ENCODE data around the gene TMEM40.
"Not testable (repeated sequence)": the region's sequence is repeated elsewhere in the genome, so short reads cannot be mapped to it uniquely, and the experiment has no call there.

TMEM40 gene

GRCh38 chr3:12796171-12797123, 37.4 kb upstream of the TMEM40 start, which contains the start of gene CAND2:
Gene CAND2, plus strand, starts transcription at chr3:12796680. Its CDS starts 41 bp downstream, at chr3:12796721.
- no peaks in the 10 kb centered on the region for H3K9me2 ChIP-seq (replicated peaks; ENCODE audit: low read depth, low read length)
- no peaks in the 10 kb centered on the region for H3K27me3 ChIP-seq (ENCODE audit: insufficient read depth, low read length, poor library complexity, severe bottlenecking)
- TF ChIP-seq, protein P1, sequence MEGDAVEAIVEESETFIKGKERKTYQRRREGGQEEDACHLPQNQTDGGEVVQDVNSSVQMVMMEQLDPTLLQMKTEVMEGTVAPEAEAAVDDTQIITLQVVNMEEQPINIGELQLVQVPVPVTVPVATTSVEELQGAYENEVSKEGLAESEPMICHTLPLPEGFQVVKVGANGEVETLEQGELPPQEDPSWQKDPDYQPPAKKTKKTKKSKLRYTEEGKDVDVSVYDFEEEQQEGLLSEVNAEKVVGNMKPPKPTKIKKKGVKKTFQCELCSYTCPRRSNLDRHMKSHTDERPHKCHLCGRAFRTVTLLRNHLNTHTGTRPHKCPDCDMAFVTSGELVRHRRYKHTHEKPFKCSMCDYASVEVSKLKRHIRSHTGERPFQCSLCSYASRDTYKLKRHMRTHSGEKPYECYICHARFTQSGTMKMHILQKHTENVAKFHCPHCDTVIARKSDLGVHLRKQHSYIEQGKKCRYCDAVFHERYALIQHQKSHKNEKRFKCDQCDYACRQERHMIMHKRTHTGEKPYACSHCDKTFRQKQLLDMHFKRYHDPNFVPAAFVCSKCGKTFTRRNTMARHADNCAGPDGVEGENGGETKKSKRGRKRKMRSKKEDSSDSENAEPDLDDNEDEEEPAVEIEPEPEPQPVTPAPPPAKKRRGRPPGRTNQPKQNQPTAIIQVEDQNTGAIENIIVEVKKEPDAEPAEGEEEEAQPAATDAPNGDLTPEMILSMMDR (conservative IDR thresholded peaks at IDR 0.05; ENCODE audit: low read length), result no peak
- TF ChIP-seq EZH2phosphoT487 (IDR thresholded peaks at IDR 0.05; ENCODE audit: borderline replicate concordance), result no peak
- H3F3A ChIP-seq (ENCODE audit: low read depth), result no peaks in the 10 kb centered on the region
- no peaks in the 10 kb centered on the region for H3K79me2 ChIP-seq (ENCODE audit: insufficient read depth, low read length)
- H3K36me3 ChIP-seq (ENCODE audit: insufficient read depth, low read length), result no peaks in the 10 kb centered on the region
- H3K9me3 ChIP-seq (ENCODE audit: insufficient read depth, low read depth, low read length), result no peaks in the 10 kb centered on the region
- H3K4me2 ChIP-seq (ENCODE audit: low read depth, low read length, poor library complexity, severe bottlenecking), result peak within 1 kb of the TSS; percentile 31
- H4K20me1 ChIP-seq (ENCODE audit: insufficient read depth, low read length, poor library complexity, severe bottlenecking), result no peaks in the 10 kb centered on the region
- no peaks in the 10 kb centered on the region for H3K4me1 ChIP-seq (ENCODE audit: insufficient read depth, low read length, poor library complexity, severe bottlenecking)
- H3K9ac ChIP-seq (ENCODE audit: low read depth, low read length, poor library complexity, severe bottlenecking), result peak within 1 kb of the TSS; percentile 69
- peak within 1 kb of the TSS; percentile 93 for H2AFZ ChIP-seq (ENCODE audit: low read length)
- peak within 1 kb of the TSS; percentile 69 for H3K4me3 ChIP-seq (ENCODE audit: low read length, poor library complexity, severe bottlenecking)

DNA sequence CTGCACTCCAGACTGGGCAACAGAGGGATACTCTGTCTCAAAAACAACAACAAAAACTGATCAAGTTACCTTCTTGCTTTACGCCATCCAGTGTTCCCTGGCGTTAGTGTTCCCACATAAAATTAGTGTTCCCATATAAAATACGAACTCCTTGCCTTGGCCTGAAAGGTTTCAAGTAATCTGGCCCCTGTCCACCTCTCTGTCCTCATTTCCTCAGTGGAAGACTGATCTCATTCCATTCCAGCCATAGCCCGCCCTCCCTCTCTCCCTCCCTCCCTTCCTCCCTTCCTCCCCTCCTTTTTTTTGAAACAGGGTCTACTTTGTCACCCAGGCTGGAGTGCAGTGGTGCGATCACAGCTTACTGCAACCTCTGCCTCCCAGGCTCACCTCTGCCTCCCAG, 34.6 kb upstream of the TMEM40 start:
- Histone ChIP-seq H3K9me3 (ENCODE audit: insufficient read depth, low read depth, low read length) (no peaks in the 10 kb centered on the region), H3K4me1 (ENCODE audit: insufficient read depth, low read length, poor library complexity, severe bottlenecking) (no peaks in the 10 kb centered on the region), H3F3A (ENCODE audit: low read depth) (no peaks in the 10 kb centered on the region), H3K9ac (ENCODE audit: low read depth, low read length, poor library complexity, severe bottlenecking) (no peak overlapping the region), H3K4me3 (ENCODE audit: low read length, poor library complexity, severe bottlenecking) (no peak overlapping the region), H3K79me2 (ENCODE audit: insufficient read depth, low read length) (no peaks in the 10 kb centered on the region), H3K36me3 (ENCODE audit: insufficient read depth, low read length) (no peaks in the 10 kb centered on the region), H3K9me2 (replicated peaks; ENCODE audit: low read depth, low read length) (no peaks in the 10 kb centered on the region), H2AFZ (ENCODE audit: low read length) (no peak overlapping the region), H3K4me2 (ENCODE audit: low read depth, low read length, poor library complexity, severe bottlenecking) (no peak overlapping the region), H4K20me1 (ENCODE audit: insufficient read depth, low read length, poor library complexity, severe bottlenecking) (no peaks in the 10 kb centered on the region), H3K27me3 (ENCODE audit: insufficient read depth, low read length, poor library complexity, severe bottlenecking) (no peaks in the 10 kb centered on the region)
- TF ChIP-seq, protein P1 (conservative IDR thresholded peaks at IDR 0.05; ENCODE audit: low read length), result no peak
- no peak for TF ChIP-seq EZH2phosphoT487 (IDR thresholded peaks at IDR 0.05; ENCODE audit: borderline replicate concordance)

DNA sequence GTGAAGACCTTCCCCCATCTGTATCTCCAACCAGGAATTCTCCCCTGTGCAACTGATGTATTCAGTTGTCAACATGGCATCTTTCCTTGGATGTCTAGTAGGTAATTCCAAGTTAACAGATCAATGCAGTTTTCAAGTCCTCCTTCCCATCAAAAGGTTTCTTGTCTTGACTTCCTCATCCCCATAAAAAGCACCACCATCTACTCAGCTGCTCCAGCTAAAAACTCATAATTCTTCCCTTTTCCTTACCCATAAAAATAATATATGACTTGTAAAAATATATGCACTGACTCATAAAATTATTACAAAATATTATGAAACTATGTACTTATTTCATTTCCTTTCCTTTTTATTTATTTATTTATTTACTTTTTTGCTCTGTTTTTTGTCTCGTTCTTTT, 32.4 kb upstream of the TMEM40 start:
- no peaks in the 10 kb centered on the region for H4K20me1 ChIP-seq (ENCODE audit: insufficient read depth, low read length, poor library complexity, severe bottlenecking)
- no peak overlapping the region for H3K4me2 ChIP-seq (ENCODE audit: low read depth, low read length, poor library complexity, severe bottlenecking)
- no peak for TF ChIP-seq EZH2phosphoT487 (IDR thresholded peaks at IDR 0.05; ENCODE audit: borderline replicate concordance)
- TF ChIP-seq, protein P1 (conservative IDR thresholded peaks at IDR 0.05; ENCODE audit: low read length), result no peak
- H3K9me2 ChIP-seq (replicated peaks; ENCODE audit: low read depth, low read length), result no peaks in the 10 kb centered on the region
- H3K9ac ChIP-seq (ENCODE audit: low read depth, low read length, poor library complexity, severe bottlenecking), result no peak overlapping the region
- H3F3A ChIP-seq (ENCODE audit: low read depth), result no peaks in the 10 kb centered on the region
- H3K9me3 ChIP-seq (ENCODE audit: insufficient read depth, low read depth, low read length), result no peaks in the 10 kb centered on the region
- no peaks in the 10 kb centered on the region for H3K4me1 ChIP-seq (ENCODE audit: insufficient read depth, low read length, poor library complexity, severe bottlenecking)
- no peaks in the 10 kb centered on the region for H3K36me3 ChIP-seq (ENCODE audit: insufficient read depth, low read length)
- no peaks in the 10 kb centered on the region for H3K27me3 ChIP-seq (ENCODE audit: insufficient read depth, low read length, poor library complexity, severe bottlenecking)
- no peak overlapping the region for H3K4me3 ChIP-seq (ENCODE audit: low read length, poor library complexity, severe bottlenecking)
- H2AFZ ChIP-seq (ENCODE audit: low read length), result no peak overlapping the region
- H3K79me2 ChIP-seq (ENCODE audit: insufficient read depth, low read length), result no peaks in the 10 kb centered on the region

- not testable (repeated sequence) for H2AFZ ChIP-seq (ENCODE audit: low read length); H4K20me1 ChIP-seq (ENCODE audit: insufficient read depth, low read length, poor library complexity, severe bottlenecking); H3K27me3 ChIP-seq (ENCODE audit: insufficient read depth, low read length, poor library complexity, severe bottlenecking); H3K79me2 ChIP-seq (ENCODE audit: insufficient read depth, low read length); H3K4me2 ChIP-seq (ENCODE audit: low read depth, low read length, poor library complexity, severe bottlenecking); H3K9ac ChIP-seq (ENCODE audit: low read depth, low read length, poor library complexity, severe bottlenecking); H3K9me3 ChIP-seq (ENCODE audit: insufficient read depth, low read depth, low read length); H3K9me2 ChIP-seq (replicated peaks; ENCODE audit: low read depth, low read length); H3K4me1 ChIP-seq (ENCODE audit: insufficient read depth, low read length, poor library complexity, severe bottlenecking); H3K4me3 ChIP-seq (ENCODE audit: low read length, poor library complexity, severe bottlenecking); H3F3A ChIP-seq (ENCODE audit: low read depth); H3K36me3 ChIP-seq (ENCODE audit: insufficient read depth, low read length)
These were observed 29.1 kb upstream of the TMEM40 start for GRCh38 chr3:12787967-12788690.
